H1 (cell line): Measurements from ENCODE around the gene PPFIA4.

Source experiments
- CHD2 ChIP-seq: IDR thresholded peaks from 2 replicates; pipeline ENCODE4 v1.6.1; 2012; ENCODE audit warnings: low read length, improper control_type of control experiment
- EZH2 ChIP-seq: fragments of 200-600 bp; sonication (generic); IDR thresholded peaks from 2 replicates; pipeline ENCODE4 v1.7.1; 2012; ENCODE audit warnings: low read depth, mild to moderate bottlenecking, moderate library complexity, low read length, inconsistent platforms; ENCODE audit not compliant: severe bottlenecking
- GABPA ChIP-seq: IDR thresholded peaks from 2 replicates; pipeline ENCODE4 v1.6.1; 2011; ENCODE audit warnings: mild to moderate bottlenecking, low read length, moderate library complexity, borderline replicate concordance; ENCODE audit not compliant: insufficient read depth
- HDAC6 ChIP-seq: IDR thresholded peaks from one replicate; pipeline ENCODE4 v1.7.1; 2012; ENCODE audit warnings: low read depth, mild to moderate bottlenecking, inconsistent platforms, low read length, moderate library complexity
- JUN ChIP-seq: IDR thresholded peaks from 2 replicates; pipeline ENCODE4 v1.6.1; 2011; ENCODE audit warnings: low read depth, mild to moderate bottlenecking, improper control_type of control experiment, low read length
- POLR2A ChIP-seq, 2 experiments: IDR thresholded peaks; 1 replicate in 1 of 2; 2 replicates in 1 of 2; pipeline ENCODE4 v1.6.1; 2011; ENCODE audit warnings: low read depth in 2 of 2, low read length in 2 of 2, mild to moderate bottlenecking in 2 of 2; ENCODE audit errors: control extremely low read depth in 1 of 2
- POLR2AphosphoS5 ChIP-seq: IDR thresholded peaks from 2 replicates; pipeline ENCODE4 v1.6.1; 2011; ENCODE audit warnings: low read depth, low read length
- SIRT6 ChIP-seq: IDR thresholded peaks from one replicate; pipeline ENCODE4 v1.7.1; 2012; ENCODE audit warnings: low read length, inconsistent platforms
- ZNF274 ChIP-seq: IDR thresholded peaks from 2 replicates; pipeline ENCODE4 v1.7.0; 2012; ENCODE audit warnings: low read length, borderline replicate concordance; ENCODE audit errors: extremely low read depth
- TF ChIP-seq, protein P1 (sequence below), 3 experiments: IDR thresholded peaks; 1 replicate in 2 of 3; 2 replicates in 1 of 3; pipeline versions ENCODE4 v1.5.1 to v1.6.1; 2011; ENCODE audit warnings: low read length in 3 of 3, mild to moderate bottlenecking in 3 of 3, inconsistent platforms in 2 of 3, low read depth in 1 of 3, moderate library complexity in 1 of 3; ENCODE audit not compliant: insufficient read depth in 1 of 3; ENCODE audit errors: control extremely low read depth in 1 of 3

DNA sequence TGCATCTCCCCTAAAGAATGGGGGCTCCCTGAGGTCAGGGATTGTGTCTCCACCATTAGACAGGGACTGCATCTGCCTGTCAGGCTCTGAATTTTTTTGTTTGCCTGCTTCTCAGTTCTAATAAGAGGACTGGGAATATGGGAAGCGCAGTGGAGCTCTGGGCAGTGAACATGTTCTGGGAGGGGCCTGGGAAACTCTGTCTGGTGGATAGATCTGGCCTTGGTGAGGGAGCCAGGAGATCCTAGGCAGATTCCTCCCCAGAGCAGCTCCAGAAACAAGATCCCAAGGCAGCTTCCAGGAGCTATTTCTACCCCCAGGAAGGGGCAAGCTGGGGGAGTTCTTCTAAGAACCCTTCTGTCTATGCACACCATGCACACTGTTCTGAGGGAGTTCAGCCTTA is 72.2 kb downstream of the PPFIA4 start:
- TF ChIP-seq EZH2: no peak
- TF ChIP-seq CHD2: no peak
- no peak for TF ChIP-seq ZNF274
- no peak for TF ChIP-seq GABPA
- TF ChIP-seq SIRT6: no peak
- TF ChIP-seq HDAC6: no peak
- no peak for TF ChIP-seq JUN
- TF ChIP-seq POLR2AphosphoS5: no peak
- TF ChIP-seq, protein P1, sequence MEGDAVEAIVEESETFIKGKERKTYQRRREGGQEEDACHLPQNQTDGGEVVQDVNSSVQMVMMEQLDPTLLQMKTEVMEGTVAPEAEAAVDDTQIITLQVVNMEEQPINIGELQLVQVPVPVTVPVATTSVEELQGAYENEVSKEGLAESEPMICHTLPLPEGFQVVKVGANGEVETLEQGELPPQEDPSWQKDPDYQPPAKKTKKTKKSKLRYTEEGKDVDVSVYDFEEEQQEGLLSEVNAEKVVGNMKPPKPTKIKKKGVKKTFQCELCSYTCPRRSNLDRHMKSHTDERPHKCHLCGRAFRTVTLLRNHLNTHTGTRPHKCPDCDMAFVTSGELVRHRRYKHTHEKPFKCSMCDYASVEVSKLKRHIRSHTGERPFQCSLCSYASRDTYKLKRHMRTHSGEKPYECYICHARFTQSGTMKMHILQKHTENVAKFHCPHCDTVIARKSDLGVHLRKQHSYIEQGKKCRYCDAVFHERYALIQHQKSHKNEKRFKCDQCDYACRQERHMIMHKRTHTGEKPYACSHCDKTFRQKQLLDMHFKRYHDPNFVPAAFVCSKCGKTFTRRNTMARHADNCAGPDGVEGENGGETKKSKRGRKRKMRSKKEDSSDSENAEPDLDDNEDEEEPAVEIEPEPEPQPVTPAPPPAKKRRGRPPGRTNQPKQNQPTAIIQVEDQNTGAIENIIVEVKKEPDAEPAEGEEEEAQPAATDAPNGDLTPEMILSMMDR (IDR thresholded peaks at IDR 0.05; ENCODE audit: control extremely low read depth in 1 of 3, insufficient read depth in 1 of 3, low read depth in 1 of 3, low read length in 3 of 3): no peak
- no peak for TF ChIP-seq POLR2A (IDR thresholded peaks at IDR 0.05; ENCODE audit: control extremely low read depth in 1 of 2, low read depth in 2 of 2, low read length in 2 of 2)
